NCI-H128 (cell line): ENCODE results near the gene TGFA.

ENCODE experiments used
- DNase-seq: peaks from one replicate; lab custom pipeline; 2025; ENCODE audit not compliant: unreplicated experiment; lab: John Stamatoyannopoulos, UW

The TGFA gene

DNA sequence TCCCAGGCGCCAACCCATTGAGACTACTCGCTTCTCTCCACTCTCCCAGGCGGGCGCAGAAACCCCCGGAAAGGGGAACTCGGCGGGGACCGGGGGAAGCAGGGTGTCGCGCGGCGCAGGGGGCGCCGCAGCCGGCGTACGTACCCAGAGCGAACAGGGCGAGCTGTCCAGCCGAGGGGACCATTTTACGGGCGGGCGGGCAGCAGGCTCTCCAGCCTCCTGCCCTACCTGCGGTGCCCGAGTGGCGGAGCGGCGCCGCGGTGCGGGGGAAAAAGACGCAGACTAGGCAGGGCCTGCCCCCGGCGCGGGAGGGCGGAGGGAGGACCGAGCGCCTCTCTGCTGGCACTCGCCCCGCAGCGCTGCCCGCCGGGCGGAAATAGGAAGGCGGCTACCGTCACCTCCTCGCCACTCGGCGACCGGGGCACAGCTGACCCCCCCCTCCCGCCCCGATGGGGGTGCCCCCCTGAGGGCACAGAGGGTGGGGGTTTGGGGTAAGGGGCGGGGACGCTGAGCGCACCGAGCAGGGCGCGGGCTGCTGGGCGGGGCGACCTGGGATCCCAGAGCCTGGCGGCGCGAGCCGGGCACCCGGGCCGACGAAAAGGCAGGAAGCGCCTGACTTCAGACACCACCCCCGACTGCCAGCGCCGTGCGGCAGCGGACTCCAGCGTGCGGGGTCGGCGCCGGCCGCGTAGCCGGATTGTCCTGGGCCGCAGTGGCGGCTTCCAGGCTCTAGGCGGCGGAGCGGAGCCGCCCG is at the start of gene TGFA:
TGFA (minus strand) TSS at position 243 of the 754 bp plus-strand sequence; CDS start at position 184, 59 bp downstream.
- DNase-seq: no peak

- no peak for DNase-seq
Observed at GRCh38 chr2:70603066-70603465, 49.4 kb upstream of the TGFA start.

DNA sequence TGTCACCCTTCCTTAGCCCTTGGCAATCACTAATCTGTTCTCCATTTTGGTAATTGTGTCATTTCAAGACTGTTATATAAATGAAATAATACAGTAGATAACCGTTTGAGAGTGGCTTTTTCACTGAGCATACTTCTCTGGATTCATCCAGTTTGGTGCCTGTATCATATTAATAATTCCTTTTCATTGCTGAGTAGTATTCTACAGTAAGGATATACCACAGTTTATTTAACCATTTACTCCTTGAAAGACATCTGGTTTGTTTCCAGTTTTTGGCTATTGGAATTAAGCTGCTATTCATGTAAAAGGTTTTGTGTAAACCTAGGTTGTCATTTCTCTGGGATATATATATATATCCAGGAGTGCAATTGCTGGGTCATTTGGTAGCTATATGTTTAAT is 44.6 kb upstream of the TGFA start:
- DNase-seq: no peak

DNA sequence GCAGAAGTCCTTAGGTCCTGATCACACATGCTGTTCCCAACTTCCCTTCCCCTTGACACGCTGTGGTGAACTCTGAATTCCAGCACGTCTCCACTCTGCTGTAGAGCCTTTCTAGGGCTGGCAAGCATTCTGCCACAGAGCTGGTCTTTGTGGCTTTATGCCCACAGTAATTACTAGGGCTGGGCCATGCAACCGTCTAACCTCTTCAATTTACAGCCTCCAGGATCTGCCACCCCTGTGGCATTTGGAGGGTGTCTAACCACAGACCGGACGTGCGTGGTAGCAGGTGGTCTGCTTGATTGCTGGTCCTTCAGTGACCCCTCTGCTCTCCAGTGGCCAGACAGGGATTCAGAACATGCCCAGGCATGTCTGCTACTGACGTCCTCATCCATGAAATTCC is 43.1 kb upstream of the TGFA start:
- DNase-seq: no peak

GRCh38 chr2:70596293-70596692 is 42.7 kb upstream of the TGFA start:
- DNase-seq: no peak

DNA sequence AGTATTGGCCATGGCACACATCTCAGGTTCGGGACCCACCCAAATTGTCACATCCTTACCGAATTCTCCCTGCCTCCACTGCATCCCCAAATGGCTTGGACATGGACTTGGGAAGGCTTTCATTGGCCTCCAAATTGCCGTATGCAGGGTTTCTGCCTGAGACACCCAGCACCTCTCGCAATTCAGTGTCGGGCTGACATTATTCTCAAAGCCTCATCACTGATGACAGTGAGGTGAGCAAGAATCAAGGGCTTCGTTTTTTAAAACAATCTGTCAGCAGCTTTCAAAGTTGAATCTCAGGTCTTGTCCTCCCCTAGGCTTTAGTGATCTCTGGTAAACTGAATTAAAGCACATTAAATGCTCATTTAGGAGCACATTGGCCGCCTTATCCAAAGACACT is 29.5 kb upstream of the TGFA start:
- no peak for DNase-seq

DNA sequence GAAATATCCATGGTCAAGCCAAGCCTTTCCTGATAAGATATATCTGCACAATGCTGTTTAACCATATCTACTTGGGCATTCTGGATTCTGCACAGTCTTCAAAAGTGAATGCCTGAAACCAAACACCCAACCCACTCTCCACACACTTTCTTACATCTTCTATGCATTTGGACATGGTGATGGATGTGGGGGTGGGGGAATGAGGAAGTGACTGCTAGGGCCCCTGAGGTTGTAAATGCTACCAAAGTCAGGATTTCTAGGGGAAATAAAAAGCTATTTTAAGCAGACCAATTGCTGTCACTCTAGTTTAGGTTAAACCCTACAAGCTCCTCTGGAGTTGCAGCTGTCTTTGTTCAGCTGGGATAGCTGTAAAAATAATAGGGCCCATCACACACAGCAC is 26.7 kb upstream of the TGFA start:
- no peak for DNase-seq

- DNase-seq: no peak
Observed at GRCh38 chr2:70574618-70575017, 21.0 kb upstream of the TGFA start.

GRCh38 chr2:70574109-70574508 is 20.5 kb upstream of the TGFA start:
- DNase-seq: no peak

GRCh38 chr2:70570041-70570661 is 16.5 kb upstream of the TGFA start:
- DNase-seq: no peak

GRCh38 chr2:70569559-70569958 is 15.9 kb upstream of the TGFA start:
- DNase-seq: no peak

DNA sequence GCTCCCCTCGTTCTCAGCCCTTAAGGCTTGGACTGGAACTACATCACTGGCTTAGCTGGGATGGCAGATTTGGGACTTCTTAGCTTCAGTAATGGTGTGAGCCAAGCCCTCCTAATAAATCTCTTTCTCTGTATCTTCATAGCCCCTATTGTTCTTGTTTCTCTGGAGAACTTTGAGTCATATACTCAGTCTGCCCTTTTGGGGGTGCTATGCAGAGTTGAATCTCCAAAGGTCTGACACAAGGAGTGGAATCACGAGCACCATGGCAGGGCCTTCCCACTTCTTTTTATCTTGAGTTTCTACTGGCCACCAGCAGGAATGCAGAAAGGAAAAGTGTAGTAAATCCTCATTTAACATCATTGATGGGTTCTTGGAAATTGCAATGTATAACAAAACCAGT is 13.3 kb upstream of the TGFA start:
- DNase-seq: no peak

- DNase-seq: no peak
Observed at GRCh38 chr2:70566464-70566863, 12.8 kb upstream of the TGFA start.

DNA sequence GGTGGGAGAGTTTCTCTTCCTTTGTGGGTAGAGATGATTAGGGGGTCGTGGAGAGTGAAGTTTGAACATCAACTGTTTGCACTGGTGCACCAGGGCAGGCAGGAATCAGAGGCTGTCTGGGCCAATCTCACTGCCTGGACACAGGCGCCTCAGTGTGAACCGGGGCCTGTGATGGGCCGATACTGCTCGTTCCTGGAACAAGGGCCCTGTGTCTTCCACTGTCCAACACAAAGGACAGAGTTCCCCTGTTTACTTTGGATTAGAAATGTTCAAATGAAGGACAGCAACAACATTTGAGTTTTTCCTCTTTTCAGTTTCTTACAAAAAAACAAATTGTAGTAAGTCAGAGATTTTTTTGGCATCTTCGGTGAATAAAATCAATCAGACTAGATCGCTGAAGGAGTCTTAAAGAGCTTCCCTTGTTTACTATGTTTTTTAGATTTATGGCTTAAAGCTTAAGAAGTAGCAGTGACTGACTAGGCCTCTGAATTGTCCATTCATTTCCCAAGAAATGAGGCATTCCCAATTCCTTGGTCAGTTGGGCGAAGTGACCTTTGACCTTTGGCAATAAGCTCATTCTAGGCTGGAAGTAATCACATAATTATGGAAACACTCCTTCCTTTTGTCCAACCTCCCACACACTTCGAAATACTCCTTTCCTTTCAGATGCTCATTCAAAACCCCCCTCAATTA is 11.6 kb upstream of the TGFA start:
- DNase-seq: no peak

GRCh38 chr2:70561893-70562292 is 8.3 kb upstream of the TGFA start:
- DNase-seq: no peak

- DNase-seq: no peak
Observed at GRCh38 chr2:70560442-70560841, 6.8 kb upstream of the TGFA start.

GRCh38 chr2:70560040-70560439 is 6.4 kb upstream of the TGFA start:
- DNase-seq: no peak

DNA sequence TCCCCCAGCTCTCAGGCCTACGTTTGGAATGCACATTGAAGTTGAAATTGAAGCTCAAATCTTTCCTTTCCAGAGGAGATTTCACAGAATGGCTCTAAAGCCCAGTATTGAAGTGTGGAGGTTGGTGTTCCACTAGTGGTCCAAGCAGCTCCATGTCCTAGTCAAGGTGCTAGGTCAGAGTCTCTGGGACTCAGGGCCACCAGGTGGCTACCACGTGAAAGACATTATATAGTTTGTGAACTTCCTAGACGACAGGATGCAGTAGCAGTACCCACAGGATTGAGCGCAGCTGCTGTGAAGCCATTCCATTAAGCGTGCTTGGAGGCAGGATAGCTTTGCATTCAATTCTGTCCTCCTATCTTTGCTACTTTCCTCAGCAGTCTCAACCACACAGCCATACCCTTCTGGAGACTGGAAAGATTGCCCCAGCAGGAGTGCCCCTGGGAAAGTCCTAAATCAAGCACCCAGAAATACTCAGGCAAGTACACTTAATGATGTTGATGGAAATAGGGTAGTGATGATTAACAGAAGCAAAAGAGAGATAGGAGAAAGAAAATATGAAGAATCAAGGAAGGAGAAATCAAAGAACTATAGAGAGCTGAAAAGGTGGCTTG is 4.7 kb upstream of the TGFA start:
- no peak for DNase-seq

- no peak for DNase-seq
Observed at GRCh38 chr2:70557171-70557838, 3.7 kb upstream of the TGFA start.

DNA sequence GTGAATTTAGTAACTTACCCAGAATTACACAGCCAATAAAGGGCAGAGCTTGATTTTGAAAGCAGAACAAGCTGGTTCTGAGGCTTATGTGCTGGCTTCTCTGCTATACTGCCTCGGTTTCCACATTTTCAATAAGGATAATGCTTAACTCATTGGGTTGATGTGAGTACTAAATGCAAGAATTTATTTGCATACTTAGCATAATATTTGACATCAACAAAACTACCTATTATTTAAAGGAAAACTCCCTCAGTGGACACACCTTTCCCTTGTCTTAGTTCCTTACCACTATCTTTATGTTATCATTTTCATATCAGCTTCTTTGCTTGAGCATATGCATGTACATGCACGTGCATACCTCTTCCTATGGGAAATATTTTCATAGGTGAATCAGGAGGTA is 3.0 kb upstream of the TGFA start:
- no peak for DNase-seq

DNA sequence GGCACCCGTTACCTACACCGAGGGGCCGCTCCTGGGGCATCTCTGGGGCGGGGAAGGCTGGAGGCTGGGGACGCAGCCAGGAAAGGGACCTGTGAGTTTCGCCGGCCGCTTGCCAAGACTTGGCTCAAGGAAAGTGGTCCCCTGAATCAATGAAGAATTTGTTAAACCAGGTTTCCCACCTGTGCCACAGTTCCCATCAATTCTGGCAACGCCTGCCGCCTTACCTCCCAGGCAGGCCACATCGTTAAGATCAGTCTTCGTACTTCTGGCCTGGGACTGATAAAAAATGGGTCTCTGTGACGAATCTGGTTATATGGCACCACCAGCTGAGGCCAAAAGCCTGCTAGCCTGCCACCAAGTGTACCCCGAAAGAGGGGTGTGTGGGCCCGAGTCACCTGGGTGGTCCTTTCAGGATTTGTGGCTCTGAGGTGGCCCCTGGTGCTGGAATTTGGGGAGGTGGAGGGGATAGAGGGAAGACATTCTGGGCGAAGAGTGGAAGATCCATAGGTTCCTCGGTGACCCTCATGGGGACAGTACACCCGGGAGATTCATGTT is 789 bp upstream of the TGFA start:
- no peak for DNase-seq
